ENCODE measurements around the gene TPPP2. TPM values are rescaled to one million over a fixed set of nuclear protein-coding genes. Genes with fewer than 3 reads are reported as not detected.

TPPP2 gene
- total and polyA plus RNA-seq, 4 donors: not detected

DNA sequence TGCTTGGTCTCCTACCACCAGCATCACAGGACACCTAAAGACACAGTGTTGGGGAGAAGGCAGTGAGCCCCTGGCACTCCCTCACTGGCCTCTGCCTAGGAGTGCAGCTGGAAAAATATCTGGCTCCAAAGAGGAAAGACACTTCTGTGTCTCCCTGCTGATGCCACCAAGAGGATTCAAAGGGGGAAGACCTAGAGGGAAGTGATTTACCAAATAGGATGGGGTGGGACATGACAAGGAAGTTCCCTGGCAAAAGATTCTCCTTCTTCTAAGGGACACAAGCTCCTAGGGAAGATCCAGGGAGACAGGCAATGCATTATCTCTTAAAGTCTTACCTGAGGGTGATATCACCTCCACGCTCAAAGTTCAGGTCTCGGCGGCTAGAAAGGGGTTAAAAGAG is 11.2 kb upstream of the TPPP2 start:
- H3K36me3 ChIP-seq (ENCODE audit: control insufficient read depth in 1 of 2, insufficient read depth in 2 of 2, low read length in 1 of 2): peaks cover 0 to 5% of the 10 kb centered on the region in 2 donors
- DNase-seq: no peak
- WGBS, 2 donors: 92 to 97% methylated on average over 3 of the region's 3 CpGs

DNA sequence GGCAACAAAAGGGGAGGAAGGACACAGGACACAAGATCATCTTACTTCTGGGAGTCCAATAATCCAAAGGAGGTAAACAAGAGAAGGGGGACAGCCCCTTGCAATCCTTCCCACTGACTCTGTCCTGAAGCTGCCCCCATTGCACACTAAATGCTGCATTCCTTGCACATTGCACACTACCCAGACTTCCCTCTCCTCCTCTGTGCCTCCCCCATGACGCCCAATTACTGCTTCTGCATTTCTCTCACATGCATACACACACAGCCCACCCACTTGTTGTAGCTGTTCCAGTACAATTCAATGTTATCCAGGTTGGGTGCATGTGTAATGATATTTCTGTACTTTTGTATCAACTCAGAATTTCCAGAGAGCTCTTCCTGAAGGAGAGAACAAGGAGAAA is 10.7 kb upstream of the TPPP2 start:
- intact Hi-C loops (cut with DNase I): loop anchor here (5.0 kb wide), 2 partner anchors 73 to 88 kb away; no protein-coding TSS in a partner anchor
- ATAC-seq (ENCODE audit: low FRiP score) (no peak), DNase-seq (no peak)
- no peaks in the 10 kb centered on the region for H3K9me3 ChIP-seq (ENCODE audit: control insufficient read depth, low read length)
- H3K36me3 ChIP-seq (ENCODE audit: control insufficient read depth in 1 of 2, insufficient read depth in 2 of 2, low read length in 1 of 2): peaks cover 0 to 5% of the 10 kb centered on the region in 2 donors
- H3K4me3 ChIP-seq (ENCODE audit: low read length in 2 of 2): no peak overlapping the region
- WGBS, 2 donors: 54 to 62% methylated on average over 1 of the region's 1 CpG
- no peaks in the 10 kb centered on the region for H3K4me1 ChIP-seq (ENCODE audit: control insufficient read depth in 1 of 2, insufficient read depth in 2 of 2, low read length in 2 of 2)
- H3K27ac ChIP-seq (ENCODE audit: low read depth in 1 of 2, low read length in 2 of 2): no peak overlapping the region
- no peaks in the 10 kb centered on the region for H3K27me3 ChIP-seq (ENCODE audit: control insufficient read depth in 1 of 2, insufficient read depth in 2 of 2, low read length in 1 of 2)

More for the DNA sequence above, 11.2 kb upstream of the TPPP2 start:
- Histone ChIP-seq H3K27ac (ENCODE audit: low read depth in 1 of 2, low read length in 2 of 2) (no peak overlapping the region), H3K9me3 (ENCODE audit: control insufficient read depth, low read length) (no peaks in the 10 kb centered on the region), H3K27me3 (ENCODE audit: control insufficient read depth in 1 of 2, insufficient read depth in 2 of 2, low read length in 1 of 2) (no peaks in the 10 kb centered on the region), H3K4me3 (ENCODE audit: low read length in 2 of 2) (no peak overlapping the region), H3K4me1 (ENCODE audit: control insufficient read depth in 1 of 2, insufficient read depth in 2 of 2, low read length in 2 of 2) (no peaks in the 10 kb centered on the region)
- intact Hi-C loops (cut with DNase I): loop anchor here (5.0 kb wide), 2 partner anchors 74 to 89 kb away; no protein-coding TSS in a partner anchor
- ATAC-seq (ENCODE audit: low FRiP score): no peak

DNA sequence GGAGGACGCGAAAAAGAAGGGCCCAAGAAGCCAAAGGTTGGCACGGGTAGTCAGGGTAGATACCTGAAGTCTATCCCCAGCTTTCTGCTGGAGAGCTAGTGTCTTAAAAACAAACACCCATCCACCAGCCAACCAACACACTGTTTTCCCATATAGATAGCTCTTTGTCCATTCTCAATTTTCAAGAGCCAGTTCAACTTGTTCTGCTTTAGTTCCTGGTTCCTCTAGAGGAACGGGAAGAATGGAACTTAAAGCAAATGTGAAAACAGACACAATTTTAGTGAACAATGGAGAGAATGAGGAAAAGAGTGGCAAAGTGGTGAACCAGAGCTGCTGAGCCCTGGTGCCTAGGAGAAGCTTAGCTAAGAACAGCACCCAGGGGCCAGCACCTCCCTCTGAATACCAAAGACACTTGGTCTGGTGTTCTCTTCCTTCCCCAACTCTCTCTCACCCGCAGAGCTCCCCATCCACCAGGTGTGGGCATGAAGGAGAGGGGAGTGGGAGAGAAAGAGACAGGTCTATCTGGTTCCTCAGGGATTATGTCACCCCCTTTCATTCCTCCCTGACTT is 9.0 kb upstream of the TPPP2 start:
- H3K36me3 ChIP-seq (ENCODE audit: control insufficient read depth in 1 of 2, insufficient read depth in 2 of 2, low read length in 1 of 2): peaks cover 0 to 5% of the 10 kb centered on the region in 2 donors
- H3K27me3 ChIP-seq (ENCODE audit: control insufficient read depth in 1 of 2, insufficient read depth in 2 of 2, low read length in 1 of 2): no peaks in the 10 kb centered on the region
- H3K9me3 ChIP-seq (ENCODE audit: control insufficient read depth, low read length): no peaks in the 10 kb centered on the region
- no peaks in the 10 kb centered on the region for H3K4me1 ChIP-seq (ENCODE audit: control insufficient read depth in 1 of 2, insufficient read depth in 2 of 2, low read length in 2 of 2)
- H3K4me3 ChIP-seq (ENCODE audit: low read length in 2 of 2): no peak overlapping the region
- no peak for DNase-seq
- no peak for ATAC-seq (ENCODE audit: low FRiP score)
- 87 to 90% methylated on average over 5 of the region's 5 CpGs for whole genome bisulfite sequencing, 2 donors
- intact Hi-C loops (cut with DNase I): no loop called here
- H3K27ac ChIP-seq (ENCODE audit: low read depth in 1 of 2, low read length in 2 of 2): no peak overlapping the region

DNA sequence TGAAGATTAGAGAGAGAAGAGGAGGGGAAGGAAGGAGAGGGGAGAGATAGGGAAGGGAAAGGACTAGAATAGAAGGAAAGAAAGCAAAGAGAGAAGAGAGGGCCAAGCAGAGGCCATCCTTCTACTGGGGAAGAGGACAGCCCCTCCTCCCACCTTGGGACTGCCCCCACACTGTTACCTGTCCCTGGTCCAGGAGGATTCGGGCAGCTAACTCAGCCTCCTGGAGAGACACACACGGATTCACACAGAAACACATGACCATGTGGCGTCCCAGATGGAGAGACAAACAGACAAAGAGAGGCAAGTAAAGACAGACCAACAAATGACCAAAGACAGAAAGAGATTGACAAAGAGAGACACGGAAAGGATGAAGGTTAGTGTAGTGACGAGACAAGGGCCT is 7.3 kb upstream of the TPPP2 start:
- DNase-seq (no peak), ATAC-seq (ENCODE audit: low FRiP score) (no peak)
- Histone ChIP-seq H3K9me3 (ENCODE audit: control insufficient read depth, low read length) (no peaks in the 10 kb centered on the region), H3K36me3 (ENCODE audit: control insufficient read depth in 1 of 2, insufficient read depth in 2 of 2, low read length in 1 of 2) (peaks cover 0 to 5% of the 10 kb centered on the region in 2 donors), H3K4me3 (ENCODE audit: low read length in 2 of 2) (no peak overlapping the region), H3K4me1 (ENCODE audit: control insufficient read depth in 1 of 2, insufficient read depth in 2 of 2, low read length in 2 of 2) (peaks cover 0 to 3% of the 10 kb centered on the region in 2 donors), H3K27me3 (ENCODE audit: control insufficient read depth in 1 of 2, insufficient read depth in 2 of 2, low read length in 1 of 2) (no peaks in the 10 kb centered on the region), H3K27ac (ENCODE audit: low read depth in 1 of 2, low read length in 2 of 2) (no peak overlapping the region)
- WGBS, 2 donors: 82 to 83% methylated on average over 5 of the region's 5 CpGs
- intact Hi-C loops (cut with DNase I): no loop called here

DNA sequence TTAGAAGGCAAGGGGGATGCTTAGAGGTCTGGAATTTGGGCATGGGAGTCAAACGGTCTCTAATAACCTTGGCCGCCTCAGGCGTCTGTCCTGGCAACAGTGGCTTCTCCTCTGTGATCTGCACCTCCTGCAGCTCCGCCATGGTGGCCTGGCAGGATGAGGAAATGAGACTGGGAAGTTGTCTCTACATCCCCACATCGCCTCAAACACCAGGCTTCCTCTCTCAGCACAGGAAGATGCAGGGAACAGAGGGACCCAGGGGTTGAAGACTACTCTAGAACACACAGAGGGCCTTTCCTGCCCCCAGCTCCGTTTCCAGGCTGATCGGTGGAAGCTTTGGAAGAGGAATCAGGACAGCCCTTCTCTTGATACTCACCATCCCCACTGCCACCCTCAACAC is 6.8 kb upstream of the TPPP2 start:
- WGBS, 2 donors: 66 to 76% methylated on average over 7 of the region's 7 CpGs
- intact Hi-C loops (cut with DNase I): no loop called here
- ATAC-seq (ENCODE audit: low FRiP score) (no peak), DNase-seq (peak in 1 of 2 donors; percentile 64)
- Histone ChIP-seq H3K27me3 (ENCODE audit: control insufficient read depth in 1 of 2, insufficient read depth in 2 of 2, low read length in 1 of 2) (no peaks in the 10 kb centered on the region), H3K36me3 (ENCODE audit: control insufficient read depth in 1 of 2, insufficient read depth in 2 of 2, low read length in 1 of 2) (peaks cover 0 to 5% of the 10 kb centered on the region in 2 donors), H3K9me3 (ENCODE audit: control insufficient read depth, low read length) (no peaks in the 10 kb centered on the region), H3K4me3 (ENCODE audit: low read length in 2 of 2) (no peak overlapping the region), H3K4me1 (ENCODE audit: control insufficient read depth in 1 of 2, insufficient read depth in 2 of 2, low read length in 2 of 2) (peaks cover 0 to 3% of the 10 kb centered on the region in 2 donors), H3K27ac (ENCODE audit: low read depth in 1 of 2, low read length in 2 of 2) (no peak overlapping the region)

DNA sequence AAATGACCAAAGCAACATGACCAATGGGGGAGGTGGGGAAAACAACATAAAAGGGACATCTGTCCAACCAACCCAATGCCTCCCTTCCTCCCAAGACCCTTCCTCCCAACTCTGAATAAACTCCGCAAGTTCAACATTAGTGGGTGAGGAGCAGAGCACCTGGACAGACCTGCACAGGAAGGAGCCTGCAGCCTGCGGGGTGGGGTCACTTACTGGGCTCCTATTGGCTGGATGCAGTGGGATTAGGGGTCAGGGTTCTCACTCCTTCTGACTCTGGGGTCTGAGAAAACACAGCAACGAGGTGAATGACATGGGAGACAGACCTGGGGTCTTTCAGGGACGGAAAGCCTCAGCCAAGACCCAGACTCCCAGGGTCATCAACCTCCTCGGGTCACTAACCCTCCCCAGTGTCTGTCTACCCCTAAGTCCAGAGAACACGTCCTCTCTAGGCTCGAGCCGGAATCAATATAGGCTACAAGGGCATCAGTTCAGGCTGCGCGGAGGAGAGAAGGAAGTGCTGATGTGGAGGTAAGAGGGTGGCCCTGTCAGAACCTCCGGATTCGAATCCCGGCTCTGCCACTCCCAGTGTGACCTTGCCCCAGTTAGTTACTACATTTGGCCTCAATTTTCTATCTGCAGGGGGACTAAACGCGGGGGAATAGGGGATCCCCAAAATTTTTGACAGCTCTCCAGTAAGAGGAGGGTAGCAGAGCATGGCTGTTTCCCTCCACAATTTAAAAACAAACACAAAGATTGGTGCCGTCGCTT is 6.0 kb upstream of the TPPP2 start:
- Histone ChIP-seq H3K9me3 (ENCODE audit: control insufficient read depth, low read length) (no peaks in the 10 kb centered on the region), H3K27me3 (ENCODE audit: control insufficient read depth in 1 of 2, insufficient read depth in 2 of 2, low read length in 1 of 2) (no peaks in the 10 kb centered on the region), H3K4me3 (ENCODE audit: low read length in 2 of 2) (peak overlapping the region; percentile 42 to 63), H3K27ac (ENCODE audit: low read depth in 1 of 2, low read length in 2 of 2) (peak overlapping the region in 1 of 2 donors; percentile 49), H3K36me3 (ENCODE audit: control insufficient read depth in 1 of 2, insufficient read depth in 2 of 2, low read length in 1 of 2) (peaks cover 0 to 5% of the 10 kb centered on the region in 2 donors), H3K4me1 (ENCODE audit: control insufficient read depth in 1 of 2, insufficient read depth in 2 of 2, low read length in 2 of 2) (peaks cover 0 to 3% of the 10 kb centered on the region in 2 donors)
- WGBS, 2 donors: 32 to 38% methylated on average over 17 of the region's 17 CpGs
- ATAC-seq (ENCODE audit: low FRiP score) (no peak), DNase-seq (no peak)
- intact Hi-C loops (cut with DNase I): no loop called here

DNA sequence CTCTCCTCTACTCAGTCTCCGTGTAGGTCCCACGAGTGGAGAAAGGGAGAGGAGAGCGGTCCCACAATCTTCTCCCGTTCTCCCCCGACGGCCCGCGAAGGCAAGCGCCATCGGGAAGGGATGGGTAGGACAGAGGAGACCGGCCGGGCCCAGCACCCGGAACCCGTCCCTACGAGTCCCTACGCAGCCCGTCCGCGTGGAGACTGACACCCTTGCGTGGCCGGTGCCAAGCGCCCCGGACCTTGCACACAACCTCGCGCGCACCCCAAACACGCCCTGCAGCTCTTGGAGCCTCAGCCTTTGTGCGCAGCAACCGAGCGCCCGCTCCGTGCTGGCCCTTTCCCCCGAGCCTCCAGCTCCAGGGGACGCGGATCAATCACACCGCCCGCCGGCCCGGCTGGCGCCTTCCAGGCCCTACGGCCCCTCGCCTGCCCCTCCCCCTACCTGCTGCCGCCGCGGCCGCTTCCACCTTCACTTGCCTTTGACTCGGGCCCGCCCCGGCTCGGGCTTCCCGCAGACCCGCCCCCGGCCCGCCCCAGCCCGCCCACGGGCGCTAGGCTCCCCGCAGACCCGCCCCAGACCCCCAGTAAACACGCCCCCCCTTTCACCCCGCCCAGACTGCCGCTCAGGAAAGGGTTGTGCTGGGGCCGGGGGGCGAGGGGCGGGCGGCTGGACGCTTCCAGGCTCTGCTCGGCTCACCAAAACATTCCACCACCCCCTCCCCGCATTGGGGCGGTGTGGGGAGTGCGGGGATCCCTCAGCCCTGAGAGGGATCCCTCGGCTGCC is 5.2 kb upstream of the TPPP2 start, which contains the start of gene NDRG2:
Gene NDRG2 (minus strand): TSS at position 477 of the 786 bp plus-strand sequence. CDS start 1,746 bp downstream, outside the sequence.
- Histone ChIP-seq H3K4me1 (ENCODE audit: control insufficient read depth in 1 of 2, insufficient read depth in 2 of 2, low read length in 2 of 2) (peaks cover 0 to 3% of the 10 kb centered on the region in 2 donors), H3K27me3 (ENCODE audit: control insufficient read depth in 1 of 2, insufficient read depth in 2 of 2, low read length in 1 of 2) (no peaks in the 10 kb centered on the region), H3K36me3 (ENCODE audit: control insufficient read depth in 1 of 2, insufficient read depth in 2 of 2, low read length in 1 of 2) (peaks cover 0 to 2% of the 10 kb centered on the region in 2 donors), H3K9me3 (ENCODE audit: control insufficient read depth, low read length) (no peaks in the 10 kb centered on the region), H3K4me3 (ENCODE audit: low read length in 2 of 2) (peak within 1 kb of the TSS; percentile 42 to 63), H3K27ac (ENCODE audit: low read depth in 1 of 2, low read length in 2 of 2) (peak within 1 kb of the TSS; percentile 62 to 91)
- intact Hi-C loops (cut with DNase I): loop anchor here in 1 of 2 donors (5.0 kb wide), 1 partner anchor 68 kb away; no protein-coding TSS in a partner anchor
- peak; percentile 90 for ATAC-seq (ENCODE audit: low FRiP score)
- peak; percentile 83 to 89 for DNase-seq
- 1% methylated on average over 49 to 72 of the region's 72 CpGs for WGBS, 2 donors
